K562 (cell line): ENCODE measurements around the gene PPP3CB.

Source experiments
- CBX8 ChIP-seq: fragments of 200-600 bp; sonication (generic); IDR thresholded peaks from 2 replicates; pipeline ENCODE4 v1.6.1; 2012; ENCODE audit warnings: borderline replicate concordance, mixed run types, low read depth, mild to moderate bottlenecking, moderate library complexity, mixed read lengths, low read length, control low read depth, inconsistent platforms; ENCODE audit not compliant: poor library complexity, severe bottlenecking; ENCODE audit errors: extremely low read depth
- EP300 ChIP-seq: IDR thresholded peaks from 2 replicates; pipeline ENCODE4 v1.6.1; 2012; ENCODE audit warnings: low read length, improper control_type of control experiment
- NR2C2 ChIP-seq, 2 experiments: fragments of 200-800 bp in 1 of 2; sonication (Bioruptor generic) in 1 of 2; sonication (generic) in 1 of 2; formaldehyde crosslinking in 1 of 2; IDR thresholded peaks; 2 replicates each; pipeline versions ENCODE4 v1.6.1 to v1.8.0; 2016 to 2022; ENCODE audit warnings: mild to moderate bottlenecking in 1 of 2, missing compliant biosample characterization in 1 of 2, missing genetic modification characterization in 1 of 2, missing genetic modification reagents in 1 of 2
- POLR2A ChIP-seq: fragments of 450-650 bp; conservative IDR thresholded peaks from 2 replicates; pipeline ENCODE4 v1.6.1; 2016
- POLR2AphosphoS2 ChIP-seq: IDR thresholded peaks from 2 replicates; pipeline ENCODE4 v1.6.1; 2012; ENCODE audit warnings: low read length, improper control_type of control experiment
- POLR2AphosphoS5 ChIP-seq: IDR thresholded peaks from 2 replicates; pipeline ENCODE4 v1.6.1; 2011; ENCODE audit warnings: mild to moderate bottlenecking, low read depth, low read length, moderate library complexity; ENCODE audit not compliant: control insufficient read depth, insufficient read depth
- PYGO2 ChIP-seq: fragments of 450-650 bp; IDR thresholded peaks from 2 replicates; pipeline ENCODE4 v1.6.1; 2016; ENCODE audit warnings: mild to moderate bottlenecking, missing genetic modification characterization, moderate library complexity, missing compliant biosample characterization
- RAD21 ChIP-seq, 2 experiments: fragments of 250-450 bp in 1 of 2; fragments of 450-650 bp in 1 of 2; sonication (Bioruptor Pico) in 1 of 2; formaldehyde crosslinking in 1 of 2; IDR thresholded peaks in 1 of 2; conservative IDR thresholded peaks in 1 of 2; 2 replicates each; pipeline versions ENCODE4 v1.4.0 to v1.8.0; 2020 to 2022; ENCODE audit warnings: mild to moderate bottlenecking in 2 of 2, moderate library complexity in 1 of 2
- SETDB1 ChIP-seq: IDR thresholded peaks from one replicate; pipeline ENCODE4 v1.6.1; 2012; ENCODE audit warnings: low read length, control low read depth, inconsistent platforms
- SPI1 ChIP-seq: IDR thresholded peaks from 2 replicates; pipeline ENCODE4 v1.6.1; 2011; ENCODE audit warnings: low read depth, low read length, control low read depth, borderline replicate concordance
- TEAD1 ChIP-seq, 2 experiments: fragments of 450-650 bp in 1 of 2; sonication (generic) in 1 of 2; formaldehyde crosslinking; IDR thresholded peaks; 2 replicates each; pipeline versions ENCODE4 v1.4.0 to v1.8.0; 2020 to 2022; ENCODE audit warnings: mild to moderate bottlenecking in 2 of 2, missing genetic modification reagents in 1 of 2
- ZNF311 ChIP-seq: fragments of 250-450 bp; sonication (Bioruptor Pico); IDR thresholded peaks from 2 replicates; pipeline ENCODE4 v1.4.0; 2020; ENCODE audit warnings: mild to moderate bottlenecking, moderate library complexity
- ZNF780A ChIP-seq: fragments of 250-450 bp; sonication (Bioruptor Pico); IDR thresholded peaks from 2 replicates; pipeline ENCODE4 v1.5.0; 2021; ENCODE audit warnings: mild to moderate bottlenecking

GRCh38 chr10:73493781-73494180 is 2.0 kb downstream of the PPP3CB start:
- TF ChIP-seq POLR2AphosphoS5 (no peak), RAD21 (CRISPR knock-in tag; conservative IDR thresholded peaks at IDR 0.05 in 1 of 2, IDR thresholded peaks at IDR 0.05 in 1 of 2) (no peak), PYGO2 (tag) (no peak), POLR2AphosphoS2 (no peak), ZNF780A (no peak), CBX8 (no peak), EP300 (no peak), TEAD1 (CRISPR knock-in tag; IDR thresholded peaks at IDR 0.05) (no peak), SETDB1 (no peak), SPI1 (no peak), NR2C2 (CRISPR knock-in tag; IDR thresholded peaks at IDR 0.05) (no peak), NR2C2 (tag; IDR thresholded peaks at IDR 0.05) (no peak), POLR2A (no peak), ZNF311 (CRISPR knock-in tag) (no peak)
